Measurements from ENCODE around the gene TRAM1L1. TPM values are rescaled to one million over a fixed set of nuclear protein-coding genes. Genes with fewer than 3 reads are reported as not detected.

The TRAM1L1 gene
- total RNA-seq: under 1 TPM in 1 of 2 donors, not detected in 1; 0.19 TPM

DNA sequence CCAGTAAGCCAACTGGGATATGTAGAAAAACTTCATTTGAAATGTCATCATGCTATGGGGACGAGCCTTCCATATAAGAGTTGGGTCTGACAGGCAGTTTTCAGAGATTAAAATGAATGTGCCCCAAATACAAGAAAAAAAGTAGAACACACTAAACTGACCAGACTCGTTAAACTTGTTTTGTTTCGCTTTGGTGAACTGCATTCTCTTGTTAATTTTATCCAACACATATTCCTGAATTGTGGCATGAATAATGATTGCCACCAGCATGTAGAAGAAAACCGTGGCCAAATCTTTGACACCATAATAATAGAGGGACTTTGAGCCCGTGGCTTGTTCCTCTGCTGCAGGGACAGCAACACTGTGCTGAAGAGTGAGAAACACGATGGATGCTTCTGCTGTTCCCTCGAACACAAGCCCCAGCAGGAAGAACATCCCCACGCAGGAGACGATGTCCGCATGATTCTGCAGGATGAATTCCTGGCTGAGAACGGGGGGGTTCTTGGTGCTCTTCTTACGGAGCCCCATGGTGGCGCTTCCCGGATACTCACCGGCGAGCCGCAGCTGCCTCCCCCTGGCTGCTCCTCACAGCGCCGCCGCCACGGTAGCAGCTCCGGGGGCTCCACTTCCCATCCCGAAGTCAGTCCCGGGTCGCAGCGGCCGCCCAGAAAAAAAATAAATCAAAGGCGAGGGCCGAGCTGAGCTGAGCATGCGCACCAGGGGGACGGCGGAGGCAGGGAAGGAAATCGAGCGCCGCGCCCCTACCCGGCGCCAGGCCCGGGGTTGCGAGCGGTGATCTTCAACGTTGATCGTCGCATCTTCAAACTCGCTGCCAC lies at the start of gene TRAM1L1:
Gene TRAM1L1 (minus strand): TSS at position 711 of the 836 bp plus-strand sequence. CDS start 183 bp downstream, at position 528.
- Mint-ChIP-seq H3K27me3 (ENCODE audit: low read depth) (peaks cover 10% of the 10 kb centered on the region), H3K27ac (no peak within 1 kb of the TSS), H3K4me3 (peak within 1 kb of the TSS; percentile 62 to 70), H3K9me3 (peaks cover 2% of the 10 kb centered on the region in 2 donors), H3K36me3 (ENCODE audit: insufficient read depth in 2 of 2) (no peaks in the 10 kb centered on the region), H3K4me1 (ENCODE audit: low read depth) (peaks cover 6% of the 10 kb centered on the region)
- no peak for ATAC-seq (replicated peaks in 1 of 2)
- DNase-seq: peak; percentile 5 to 18

DNA sequence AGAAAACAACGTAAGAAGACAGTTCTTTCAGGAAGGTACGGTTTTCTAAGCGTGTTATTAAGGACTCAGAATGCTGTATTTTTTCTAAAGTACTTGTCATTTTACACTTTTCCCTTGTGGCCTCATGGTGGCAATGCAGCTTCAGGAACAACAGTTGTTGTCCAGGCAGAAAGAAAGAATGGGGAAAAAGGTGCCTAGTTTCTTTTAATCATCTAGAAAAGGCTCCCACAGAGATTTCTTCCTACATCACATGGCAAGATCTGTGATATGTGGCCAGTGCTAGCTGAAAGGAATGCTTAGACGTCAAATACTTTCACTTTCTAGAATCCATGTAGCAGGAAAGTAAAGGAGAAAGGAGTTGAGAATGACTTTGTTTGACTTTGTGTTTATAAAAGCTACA lies 49.0 kb upstream of the TRAM1L1 start:
- ATAC-seq (replicated peaks in 1 of 2) (no peak), DNase-seq (no peak)
- H3K27ac Mint-ChIP-seq: no peak overlapping the region
- no peaks in the 10 kb centered on the region for H3K36me3 Mint-ChIP-seq (ENCODE audit: insufficient read depth in 2 of 2)
- H3K4me1 Mint-ChIP-seq (ENCODE audit: low read depth): no peaks in the 10 kb centered on the region
- no peak overlapping the region for H3K4me3 Mint-ChIP-seq
- H3K27me3 Mint-ChIP-seq (ENCODE audit: low read depth): no peaks in the 10 kb centered on the region
- peaks cover 4 to 5% of the 10 kb centered on the region in 2 donors for H3K9me3 Mint-ChIP-seq

DNA sequence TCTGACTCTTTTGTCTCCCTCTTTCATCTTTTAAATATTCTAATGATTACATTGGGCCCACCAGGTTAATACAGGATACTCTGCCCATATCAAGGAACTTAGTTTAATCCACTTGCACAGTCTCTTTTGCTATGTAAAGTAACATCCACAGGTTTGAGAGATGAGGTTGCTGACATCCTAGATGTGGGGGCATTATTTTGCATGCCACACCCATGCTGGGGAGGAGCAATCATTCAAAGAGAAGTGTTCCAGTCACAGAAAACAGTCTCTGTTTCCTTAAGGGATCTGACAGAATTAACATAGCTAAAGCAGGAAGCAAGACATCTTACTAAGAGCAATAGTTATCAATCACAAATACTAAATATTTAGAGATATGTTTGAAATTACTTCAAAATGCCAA lies 11.5 kb upstream of the TRAM1L1 start:
- no peak for ATAC-seq (replicated peaks in 1 of 2)
- Mint-ChIP-seq H3K9me3 (peaks cover 0 to 6% of the 10 kb centered on the region in 2 donors), H3K4me1 (ENCODE audit: low read depth) (no peaks in the 10 kb centered on the region), H3K36me3 (ENCODE audit: insufficient read depth in 2 of 2) (no peaks in the 10 kb centered on the region), H3K4me3 (no peak overlapping the region), H3K27me3 (ENCODE audit: low read depth) (no peaks in the 10 kb centered on the region), H3K27ac (no peak overlapping the region)
- no peak for DNase-seq

DNA sequence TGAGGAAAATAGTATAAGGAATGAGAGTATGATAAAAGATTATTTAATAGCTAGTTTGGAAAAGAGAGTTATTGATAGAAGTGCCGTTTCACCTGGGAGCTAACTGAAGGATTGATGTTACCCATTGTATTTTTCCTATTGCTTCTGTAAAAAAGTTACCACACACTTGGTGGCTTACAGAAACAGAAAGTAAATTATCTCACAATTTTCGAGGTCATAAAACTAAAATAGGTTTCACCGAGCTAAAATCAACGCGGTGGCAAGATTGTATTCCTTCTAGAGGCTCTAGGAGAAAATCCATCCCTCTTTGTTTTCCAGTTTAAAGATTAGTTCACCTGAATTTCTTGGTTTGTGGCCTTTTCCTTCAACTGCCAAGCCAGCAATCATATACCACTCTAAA lies 11.1 kb upstream of the TRAM1L1 start:
- peaks cover 0 to 4% of the 10 kb centered on the region in 2 donors for H3K9me3 Mint-ChIP-seq
- H3K27me3 Mint-ChIP-seq (ENCODE audit: low read depth): no peaks in the 10 kb centered on the region
- ATAC-seq (replicated peaks in 1 of 2) (no peak), DNase-seq (no peak)
- no peaks in the 10 kb centered on the region for H3K4me1 Mint-ChIP-seq (ENCODE audit: low read depth)
- no peak overlapping the region for H3K27ac Mint-ChIP-seq
- H3K36me3 Mint-ChIP-seq (ENCODE audit: insufficient read depth in 2 of 2): no peaks in the 10 kb centered on the region
- no peak overlapping the region for H3K4me3 Mint-ChIP-seq

DNA sequence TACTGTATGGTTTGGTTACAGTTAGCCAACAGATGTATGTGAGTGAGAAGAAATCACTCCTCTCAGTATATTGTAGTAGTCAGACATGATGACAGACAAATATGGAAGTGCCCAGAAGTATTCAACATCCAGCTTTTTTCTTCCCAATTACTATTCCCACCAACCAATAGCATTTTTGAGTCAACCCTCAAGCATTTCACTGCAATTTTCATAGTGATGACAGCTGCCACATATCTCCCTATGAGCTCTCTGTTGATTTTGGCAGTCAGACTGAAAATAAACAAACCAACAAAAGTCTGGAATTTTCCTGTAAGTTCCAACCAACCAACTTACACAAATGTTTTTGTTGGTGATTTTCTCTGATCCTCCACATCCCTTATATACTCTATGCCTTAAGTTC lies 8.2 kb upstream of the TRAM1L1 start:
- Mint-ChIP-seq H3K36me3 (ENCODE audit: insufficient read depth in 2 of 2) (no peaks in the 10 kb centered on the region), H3K9me3 (peaks cover 0 to 4% of the 10 kb centered on the region in 2 donors), H3K27ac (no peak overlapping the region), H3K4me3 (no peak overlapping the region), H3K27me3 (ENCODE audit: low read depth) (no peaks in the 10 kb centered on the region), H3K4me1 (ENCODE audit: low read depth) (no peaks in the 10 kb centered on the region)
- ATAC-seq (replicated peaks in 1 of 2) (no peak), DNase-seq (no peak)

DNA sequence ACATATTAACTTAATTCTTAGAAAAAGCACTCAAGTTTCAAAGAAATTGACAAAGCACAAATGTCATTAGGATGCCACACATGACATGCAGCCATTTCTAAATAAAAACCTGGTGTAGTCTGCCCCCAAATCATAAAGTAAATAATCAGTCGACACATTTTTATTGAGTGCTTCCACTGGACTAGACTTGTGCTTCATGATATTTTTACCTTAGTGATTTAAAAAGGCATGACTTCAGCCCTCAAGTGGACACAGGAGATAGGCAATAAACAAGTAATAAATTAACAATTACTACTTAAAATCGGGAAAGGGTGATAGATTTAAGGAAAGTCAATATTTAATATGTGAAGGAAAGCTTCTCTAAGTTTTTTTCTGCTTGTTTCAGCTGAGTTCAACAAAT lies 7.6 kb downstream of the TRAM1L1 start:
- no peak for ATAC-seq (replicated peaks in 1 of 2)
- Mint-ChIP-seq H3K9me3 (peaks cover 2 to 4% of the 10 kb centered on the region in 2 donors), H3K4me3 (no peak overlapping the region), H3K27ac (no peak overlapping the region), H3K27me3 (ENCODE audit: low read depth) (no peaks in the 10 kb centered on the region), H3K4me1 (ENCODE audit: low read depth) (no peaks in the 10 kb centered on the region), H3K36me3 (ENCODE audit: insufficient read depth in 2 of 2) (no peaks in the 10 kb centered on the region)
- DNase-seq: no peak

DNA sequence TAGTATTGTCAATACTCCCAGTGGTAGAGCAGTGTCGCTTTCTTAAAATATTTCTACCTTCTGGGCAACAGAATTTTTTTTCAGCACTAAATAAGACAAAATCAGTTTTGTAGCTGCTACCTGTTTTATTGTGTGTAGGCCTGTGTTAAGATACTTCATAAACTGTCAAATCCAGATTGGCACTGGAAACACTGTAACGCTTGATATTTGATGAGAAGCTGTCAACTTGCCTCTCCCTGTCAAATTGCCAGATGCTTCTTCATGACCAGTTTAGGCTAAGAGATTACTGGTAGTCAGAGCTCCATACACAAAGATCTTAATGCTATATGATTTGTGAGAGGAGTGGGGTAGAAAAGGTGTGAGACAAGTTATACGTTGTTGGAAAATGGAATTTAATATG lies 17.3 kb downstream of the TRAM1L1 start:
- Mint-ChIP-seq H3K4me1 (ENCODE audit: low read depth) (no peaks in the 10 kb centered on the region), H3K36me3 (ENCODE audit: insufficient read depth in 2 of 2) (peaks cover 0 to 2% of the 10 kb centered on the region in 2 donors), H3K4me3 (no peak overlapping the region), H3K9me3 (peaks cover 2% of the 10 kb centered on the region in 2 donors), H3K27me3 (ENCODE audit: low read depth) (no peaks in the 10 kb centered on the region), H3K27ac (no peak overlapping the region)
- no peak for DNase-seq
- ATAC-seq (replicated peaks in 1 of 2): no peak

DNA sequence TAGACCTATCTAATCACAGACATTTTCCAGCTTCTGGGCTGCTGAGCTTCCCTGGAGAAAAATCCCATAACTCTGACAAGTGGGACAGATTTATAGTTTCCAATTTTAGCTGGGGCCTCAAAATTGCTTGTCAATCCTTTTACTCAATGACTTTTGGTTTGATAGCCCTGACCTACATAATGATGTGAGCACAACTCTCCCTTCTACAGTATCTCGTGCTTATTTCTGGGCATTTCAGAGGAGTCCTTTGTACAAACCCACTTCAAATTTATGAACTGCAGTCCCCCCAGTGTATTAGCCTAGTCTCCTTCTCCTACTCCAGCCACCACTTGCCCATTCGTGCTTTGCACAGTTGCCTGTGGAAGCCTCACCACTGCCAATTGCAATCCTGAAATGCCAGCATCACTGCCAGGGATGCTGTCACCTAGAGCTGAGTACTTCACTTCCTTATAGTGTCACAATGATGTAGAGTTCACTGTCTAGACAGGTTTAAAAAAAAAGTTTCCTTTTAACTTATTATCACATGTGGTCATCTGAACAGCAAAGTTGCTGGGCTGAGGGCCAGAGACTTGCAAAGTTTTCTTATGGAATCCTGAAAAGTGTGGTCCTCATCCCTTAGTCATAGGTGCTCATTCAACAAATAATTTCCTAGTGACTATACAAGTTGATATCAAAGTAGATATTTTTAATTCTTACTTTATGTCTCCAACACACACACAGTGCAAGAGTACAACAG lies 21.2 kb downstream of the TRAM1L1 start:
- H3K27ac Mint-ChIP-seq: no peak overlapping the region
- H3K36me3 Mint-ChIP-seq (ENCODE audit: insufficient read depth in 2 of 2): peaks cover 0 to 2% of the 10 kb centered on the region in 2 donors
- H3K9me3 Mint-ChIP-seq: peaks cover 2 to 15% of the 10 kb centered on the region in 2 donors
- ATAC-seq (replicated peaks in 1 of 2) (no peak), DNase-seq (no peak)
- no peaks in the 10 kb centered on the region for H3K27me3 Mint-ChIP-seq (ENCODE audit: low read depth)
- no peaks in the 10 kb centered on the region for H3K4me1 Mint-ChIP-seq (ENCODE audit: low read depth)
- H3K4me3 Mint-ChIP-seq: no peak overlapping the region

DNA sequence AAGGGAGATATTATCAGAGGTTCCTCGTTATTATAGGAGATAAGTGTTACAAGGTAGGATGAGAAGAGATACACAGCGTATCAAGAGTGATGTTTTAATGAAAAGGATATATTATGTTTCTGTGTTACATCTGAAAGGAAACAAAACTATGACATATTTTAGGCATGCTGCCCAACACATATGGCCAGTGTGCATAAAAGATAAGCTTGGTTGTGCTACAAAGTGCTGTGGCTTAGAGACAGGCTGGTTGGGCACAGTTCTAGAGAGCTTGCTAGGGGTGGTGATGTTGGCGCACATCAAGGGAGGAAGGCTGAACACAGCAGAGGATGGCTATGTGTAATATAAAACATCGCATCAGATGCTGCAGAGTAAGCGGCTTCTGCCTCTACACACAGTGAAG lies 42.4 kb downstream of the TRAM1L1 start:
- DNase-seq (no peak), ATAC-seq (replicated peaks in 1 of 2) (no peak)
- no peaks in the 10 kb centered on the region for H3K27me3 Mint-ChIP-seq (ENCODE audit: low read depth)
- no peak overlapping the region for H3K4me3 Mint-ChIP-seq
- H3K4me1 Mint-ChIP-seq (ENCODE audit: low read depth): no peaks in the 10 kb centered on the region
- H3K9me3 Mint-ChIP-seq: peaks cover 5 to 7% of the 10 kb centered on the region in 2 donors
- no peaks in the 10 kb centered on the region for H3K36me3 Mint-ChIP-seq (ENCODE audit: insufficient read depth in 2 of 2)
- no peak overlapping the region for H3K27ac Mint-ChIP-seq
